DMS153 treated with DMSO at 0.1 percent for 48 hours (cell line): ENCODE results near the gene SPACA6.
"Not testable (repeated sequence)": the region's sequence is repeated elsewhere in the genome, so short reads cannot be mapped to it uniquely, and the experiment has no call there.

Experiments used
- DNase-seq: peaks from one replicate; lab custom pipeline; 2025; ENCODE audit not compliant: unreplicated experiment; lab: John Stamatoyannopoulos, UW

The SPACA6 gene

GRCh38 chr19:51733742-51734522 lies 40.8 kb downstream of the SPACA6 start:
- no peak for DNase-seq

- DNase-seq: no peak
These were observed 42.8 kb downstream of the SPACA6 start for GRCh38 chr19:51735759-51736449.

- no peak for DNase-seq
These were observed 44.3 kb downstream of the SPACA6 start for GRCh38 chr19:51737389-51737788.

- DNase-seq: no peak
These were observed 44.8 kb downstream of the SPACA6 start for GRCh38 chr19:51737924-51738323.

GRCh38 chr19:51738523-51738922 lies 45.4 kb downstream of the SPACA6 start:
- DNase-seq: not testable (repeated sequence)

- no peak for DNase-seq
These were observed 46.5 kb downstream of the SPACA6 start for GRCh38 chr19:51739466-51740213.

GRCh38 chr19:51740356-51740755 lies 47.2 kb downstream of the SPACA6 start:
- DNase-seq: no peak

GRCh38 chr19:51742789-51743188 lies 49.7 kb downstream of the SPACA6 start:
- no peak for DNase-seq

GRCh38 chr19:51743405-51743804 lies 50.3 kb downstream of the SPACA6 start:
- no peak for DNase-seq

GRCh38 chr19:51746731-51747130 lies 53.6 kb downstream of the SPACA6 start:
- DNase-seq: no peak

- DNase-seq: no peak
These were observed 56.8 kb downstream of the SPACA6 start for GRCh38 chr19:51749979-51750378.

GRCh38 chr19:51750400-51751094 lies 57.4 kb downstream of the SPACA6 start:
- DNase-seq: no peak

GRCh38 chr19:51751655-51752054 lies 58.5 kb downstream of the SPACA6 start, which contains the start of gene FPR1:
Gene FPR1 (minus strand): TSS chr19:51751878. CDS start chr19:51746994, 4,884 bp downstream.
- no peak for DNase-seq

- no peak for DNase-seq
These were observed 61.0 kb downstream of the SPACA6 start for GRCh38 chr19:51754109-51754508.

- DNase-seq: no peak
These were observed 61.6 kb downstream of the SPACA6 start for GRCh38 chr19:51754770-51755169.
